ENCODE data around the gene LCE1D. TPM values are rescaled to one million over a fixed set of nuclear protein-coding genes. Genes with fewer than 3 reads are reported as not detected.

LCE1D gene
- total RNA-seq (not detected), polyA plus RNA-seq (not detected)

GRCh38 chr1:152796421-152796820 is at the start of gene LCE1D:
TSS of gene LCE1D (plus strand) at chr1:152796721. CDS start at chr1:152797795, 1,074 bp downstream.
- H3K9me3 ChIP-seq (ENCODE audit: control insufficient read depth in 1 of 2, low read length in 2 of 2), result no peaks in the 10 kb centered on the region
- no peak within 1 kb of the TSS for H3K4me3 Mint-ChIP-seq
- no peaks in the 10 kb centered on the region for H3K4me1 ChIP-seq (ENCODE audit: insufficient read depth, low read length)
- H3K4me3 ChIP-seq (ENCODE audit: low read length in 2 of 2), result no peak within 1 kb of the TSS
- H3K27me3 Mint-ChIP-seq, result peaks cover 11 to 13% of the 10 kb centered on the region in 2 donors
- no peak for DNase-seq
- H3K9me3 Mint-ChIP-seq, result peaks cover 0 to 2% (median 0%) of the 10 kb centered on the region in 8 donors
- no peaks in the 10 kb centered on the region for H3K36me3 ChIP-seq (ENCODE audit: insufficient read depth, low read length)
- no peaks in the 10 kb centered on the region for H3K36me3 Mint-ChIP-seq
- POLR2A ChIA-PET (ENCODE audit: partially characterized antibody), result no interaction called here
- intact Hi-C loops (cut with micrococcal nuclease), result no loop called here
- no peak within 1 kb of the TSS for H3K27ac Mint-ChIP-seq
- no peaks in the 10 kb centered on the region for H3K4me1 Mint-ChIP-seq
- CTCF ChIA-PET (ENCODE audit: partially characterized antibody), result no interaction called here
- no peak within 1 kb of the TSS for H3K27ac ChIP-seq (ENCODE audit: low read depth, low read length)
- no peaks in the 10 kb centered on the region for H3K27me3 ChIP-seq (ENCODE audit: insufficient read depth, low read length)

GRCh38 chr1:152747831-152748230 is 48.7 kb upstream of the LCE1D start:
- H3K4me1 Mint-ChIP-seq, result no peaks in the 10 kb centered on the region
- POLR2A ChIA-PET (ENCODE audit: partially characterized antibody), result no interaction called here
- no peak overlapping the region for H3K27ac Mint-ChIP-seq
- H3K9me3 ChIP-seq (ENCODE audit: control insufficient read depth in 1 of 2, low read length in 2 of 2), result no peaks in the 10 kb centered on the region
- no peaks in the 10 kb centered on the region for H3K36me3 ChIP-seq (ENCODE audit: insufficient read depth, low read length)
- H3K4me3 Mint-ChIP-seq, result no peak overlapping the region
- DNase-seq, result no peak
- H3K4me3 ChIP-seq (ENCODE audit: low read length in 2 of 2), result no peak overlapping the region
- peaks cover 3% of the 10 kb centered on the region for H3K27me3 ChIP-seq (ENCODE audit: insufficient read depth, low read length)
- H3K36me3 Mint-ChIP-seq, result no peaks in the 10 kb centered on the region
- no peaks in the 10 kb centered on the region for H3K4me1 ChIP-seq (ENCODE audit: insufficient read depth, low read length)
- intact Hi-C loops (cut with micrococcal nuclease), result no loop called here
- no peaks in the 10 kb centered on the region for H3K9me3 Mint-ChIP-seq
- CTCF ChIA-PET (ENCODE audit: partially characterized antibody), result no interaction called here
- H3K27me3 Mint-ChIP-seq, result peaks cover 18 to 32% of the 10 kb centered on the region in 2 donors
- no peak overlapping the region for H3K27ac ChIP-seq (ENCODE audit: low read depth, low read length)

GRCh38 chr1:152752225-152752624 is 44.3 kb upstream of the LCE1D start:
- DNase-seq, result no peak
- no peaks in the 10 kb centered on the region for H3K9me3 ChIP-seq (ENCODE audit: control insufficient read depth in 1 of 2, low read length in 2 of 2)
- CTCF ChIA-PET (ENCODE audit: partially characterized antibody), result no interaction called here
- intact Hi-C loops (cut with micrococcal nuclease), result no loop called here
- no peaks in the 10 kb centered on the region for H3K36me3 Mint-ChIP-seq
- no peak overlapping the region for H3K4me3 Mint-ChIP-seq
- peaks cover 3% of the 10 kb centered on the region for H3K27me3 ChIP-seq (ENCODE audit: insufficient read depth, low read length)
- no peak overlapping the region for H3K27ac ChIP-seq (ENCODE audit: low read depth, low read length)
- H3K27me3 Mint-ChIP-seq, result peaks cover 22 to 25% of the 10 kb centered on the region in 2 donors
- no peak overlapping the region for H3K27ac Mint-ChIP-seq
- no peaks in the 10 kb centered on the region for H3K36me3 ChIP-seq (ENCODE audit: insufficient read depth, low read length)
- H3K4me1 Mint-ChIP-seq, result no peaks in the 10 kb centered on the region
- POLR2A ChIA-PET (ENCODE audit: partially characterized antibody), result no interaction called here
- H3K4me3 ChIP-seq (ENCODE audit: low read length in 2 of 2), result no peak overlapping the region
- H3K9me3 Mint-ChIP-seq, result no peaks in the 10 kb centered on the region
- H3K4me1 ChIP-seq (ENCODE audit: insufficient read depth, low read length), result no peaks in the 10 kb centered on the region

GRCh38 chr1:152753586-152753985 is 42.9 kb upstream of the LCE1D start:
- Histone ChIP-seq H3K27me3 (ENCODE audit: insufficient read depth, low read length) (peaks cover 3% of the 10 kb centered on the region), H3K36me3 (ENCODE audit: insufficient read depth, low read length) (no peaks in the 10 kb centered on the region), H3K27ac (ENCODE audit: low read depth, low read length) (no peak overlapping the region), H3K4me1 (ENCODE audit: insufficient read depth, low read length) (no peaks in the 10 kb centered on the region), H3K9me3 (ENCODE audit: control insufficient read depth in 1 of 2, low read length in 2 of 2) (no peaks in the 10 kb centered on the region), H3K4me3 (ENCODE audit: low read length in 2 of 2) (no peak overlapping the region)
- DNase-seq, result no peak
- CTCF ChIA-PET (ENCODE audit: partially characterized antibody), result no interaction called here
- Mint-ChIP-seq H3K4me3 (no peak overlapping the region), H3K27me3 (peaks cover 25% of the 10 kb centered on the region in 2 donors), H3K27ac (no peak overlapping the region), H3K36me3 (no peaks in the 10 kb centered on the region), H3K4me1 (no peaks in the 10 kb centered on the region), H3K9me3 (no peaks in the 10 kb centered on the region)
- POLR2A ChIA-PET (ENCODE audit: partially characterized antibody), result no interaction called here
- intact Hi-C loops (cut with micrococcal nuclease), result no loop called here

- no peak for DNase-seq
- Mint-ChIP-seq H3K4me3 (no peak overlapping the region), H3K9me3 (peaks cover 0 to 4% (median 0%) of the 10 kb centered on the region in 8 donors), H3K27ac (no peak overlapping the region), H3K27me3 (peaks cover 17 to 25% of the 10 kb centered on the region in 2 donors), H3K36me3 (no peaks in the 10 kb centered on the region), H3K4me1 (no peaks in the 10 kb centered on the region)
- no peaks in the 10 kb centered on the region for H3K27me3 ChIP-seq (ENCODE audit: insufficient read depth, low read length)
- H3K36me3 ChIP-seq (ENCODE audit: insufficient read depth, low read length), result no peaks in the 10 kb centered on the region
- no peak overlapping the region for H3K4me3 ChIP-seq (ENCODE audit: low read length in 2 of 2)
- no peaks in the 10 kb centered on the region for H3K9me3 ChIP-seq (ENCODE audit: control insufficient read depth in 1 of 2, low read length in 2 of 2)
- intact Hi-C loops (cut with micrococcal nuclease), result no loop called here
- ChIA-PET POLR2A (ENCODE audit: partially characterized antibody) (no interaction called here), CTCF (ENCODE audit: partially characterized antibody) (no interaction called here)
- H3K4me1 ChIP-seq (ENCODE audit: insufficient read depth, low read length), result no peaks in the 10 kb centered on the region
- H3K27ac ChIP-seq (ENCODE audit: low read depth, low read length), result no peak overlapping the region
Observed at GRCh38 chr1:152756872-152757271, 39.6 kb upstream of the LCE1D start.

GRCh38 chr1:152757747-152758146 is 38.8 kb upstream of the LCE1D start, which contains the start of gene KPRP:
TSS of gene KPRP (plus strand) at chr1:152758025. CDS start at chr1:152759589, 1,564 bp downstream.
- Histone ChIP-seq H3K27ac (ENCODE audit: low read depth, low read length) (no peak within 1 kb of the TSS), H3K4me3 (ENCODE audit: low read length in 2 of 2) (no peak within 1 kb of the TSS), H3K4me1 (ENCODE audit: insufficient read depth, low read length) (no peaks in the 10 kb centered on the region), H3K36me3 (ENCODE audit: insufficient read depth, low read length) (no peaks in the 10 kb centered on the region), H3K27me3 (ENCODE audit: insufficient read depth, low read length) (no peaks in the 10 kb centered on the region), H3K9me3 (ENCODE audit: control insufficient read depth in 1 of 2, low read length in 2 of 2) (no peaks in the 10 kb centered on the region)
- Mint-ChIP-seq H3K27ac (no peak within 1 kb of the TSS), H3K4me3 (no peak within 1 kb of the TSS), H3K9me3 (peaks cover 0 to 4% (median 0%) of the 10 kb centered on the region in 8 donors), H3K27me3 (peaks cover 20 to 25% of the 10 kb centered on the region in 2 donors), H3K4me1 (no peaks in the 10 kb centered on the region), H3K36me3 (no peaks in the 10 kb centered on the region)
- intact Hi-C loops (cut with micrococcal nuclease), result no loop called here
- CTCF ChIA-PET (ENCODE audit: partially characterized antibody), result no interaction called here
- DNase-seq, result no peak
- POLR2A ChIA-PET (ENCODE audit: partially characterized antibody), result no interaction called here

GRCh38 chr1:152758636-152759035 is 37.9 kb upstream of the LCE1D start:
- H3K27ac ChIP-seq (ENCODE audit: low read depth, low read length), result no peak overlapping the region
- intact Hi-C loops (cut with micrococcal nuclease), result no loop called here
- H3K36me3 Mint-ChIP-seq, result no peaks in the 10 kb centered on the region
- H3K4me3 Mint-ChIP-seq, result no peak overlapping the region
- H3K27me3 ChIP-seq (ENCODE audit: insufficient read depth, low read length), result no peaks in the 10 kb centered on the region
- no peaks in the 10 kb centered on the region for H3K36me3 ChIP-seq (ENCODE audit: insufficient read depth, low read length)
- H3K4me3 ChIP-seq (ENCODE audit: low read length in 2 of 2), result no peak overlapping the region
- H3K27me3 Mint-ChIP-seq, result peaks cover 21 to 25% of the 10 kb centered on the region in 2 donors
- H3K4me1 ChIP-seq (ENCODE audit: insufficient read depth, low read length), result no peaks in the 10 kb centered on the region
- DNase-seq, result no peak
- ChIA-PET CTCF (ENCODE audit: partially characterized antibody) (no interaction called here), POLR2A (ENCODE audit: partially characterized antibody) (no interaction called here)
- H3K9me3 Mint-ChIP-seq, result peaks cover 0 to 4% (median 0%) of the 10 kb centered on the region in 8 donors
- H3K27ac Mint-ChIP-seq, result no peak overlapping the region
- no peaks in the 10 kb centered on the region for H3K9me3 ChIP-seq (ENCODE audit: control insufficient read depth in 1 of 2, low read length in 2 of 2)
- H3K4me1 Mint-ChIP-seq, result no peaks in the 10 kb centered on the region

Data from CD4-positive, alpha-beta memory T cell (primary cell).